SK-N-SH (cell line): ENCODE results near the gene NAXD.

Experiments
- EZH2phosphoT487 ChIP-seq: fragments of 200-600 bp; sonication (generic); IDR thresholded peaks from 2 replicates; pipeline ENCODE4 v1.6.1; 2017; ENCODE audit warnings: low read depth, mixed run types, mild to moderate bottlenecking, antibody characterized with exemption, moderate library complexity, borderline replicate concordance
- GATA2 ChIP-seq: sonication (generic); formaldehyde crosslinking; IDR thresholded peaks from 2 replicates; pipeline ENCODE4 v1.5.0; 2020; ENCODE audit warnings: mild to moderate bottlenecking, missing genetic modification reagents
- MEF2A ChIP-seq: IDR thresholded peaks from 2 replicates; pipeline ENCODE4 v1.4.0; 2012; ENCODE audit warnings: low read depth, borderline replicate concordance
- MXI1 ChIP-seq: IDR thresholded peaks from 2 replicates; pipeline ENCODE4 v1.6.1; 2012; ENCODE audit warnings: mild to moderate bottlenecking, low read depth, low read length, improper control_type of control experiment
- POLR2AphosphoS5 ChIP-seq: IDR thresholded peaks from 2 replicates; pipeline ENCODE4 v1.6.1; 2012; ENCODE audit warnings: low read depth, low read length
- RFX5 ChIP-seq: IDR thresholded peaks from 2 replicates; pipeline ENCODE4 v1.6.1; 2012; ENCODE audit warnings: mild to moderate bottlenecking, improper control_type of control experiment, low read length
- SIN3A ChIP-seq: IDR thresholded peaks from 2 replicates; pipeline ENCODE4 v1.6.1; 2012; ENCODE audit warnings: low read depth, mild to moderate bottlenecking, low read length, moderate library complexity, borderline replicate concordance
- TCF12 ChIP-seq: IDR thresholded peaks from 2 replicates; pipeline ENCODE4 v1.4.0; 2012
- TF ChIP-seq, protein P1 (sequence below): fragments of 200-600 bp; sonication (generic); IDR thresholded peaks from 2 replicates; pipeline ENCODE4 v1.6.1; 2017; ENCODE audit warnings: antibody characterized with exemption, mild to moderate bottlenecking, moderate library complexity
- TF ChIP-seq, protein P2 (sequence below): IDR thresholded peaks from 2 replicates; pipeline ENCODE4 v1.4.0; 2012; ENCODE audit warnings: low read depth
- TF ChIP-seq, protein P3 (sequence below): IDR thresholded peaks from 2 replicates; pipeline ENCODE4 v1.4.0; 2012; ENCODE audit warnings: low read depth, borderline replicate concordance
- TF ChIP-seq, protein P4 (sequence below): IDR thresholded peaks from 2 replicates; pipeline ENCODE4 v1.6.1; 2012; ENCODE audit warnings: mild to moderate bottlenecking, low read depth, low read length, moderate library complexity

DNA sequence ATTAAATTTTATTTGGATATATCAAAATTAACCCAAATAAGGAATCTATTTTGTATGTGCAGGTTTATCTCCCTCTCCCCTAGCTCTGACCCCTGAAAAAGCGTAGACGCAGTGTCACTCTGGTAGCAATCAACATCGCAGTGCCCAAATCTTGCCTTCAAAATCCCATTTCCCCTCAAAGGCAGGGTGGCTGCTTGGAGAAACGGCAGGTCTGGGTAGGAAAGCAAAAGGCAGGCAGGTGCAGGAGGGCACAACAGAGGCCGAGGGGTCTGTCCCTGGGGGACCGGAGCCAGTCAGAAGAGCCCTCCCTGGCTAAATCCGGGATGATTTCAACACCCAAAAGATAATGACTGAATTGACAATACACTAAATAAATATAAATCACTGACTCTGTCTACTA is 41.9 kb downstream of the NAXD start:
- TF ChIP-seq, protein P1, sequence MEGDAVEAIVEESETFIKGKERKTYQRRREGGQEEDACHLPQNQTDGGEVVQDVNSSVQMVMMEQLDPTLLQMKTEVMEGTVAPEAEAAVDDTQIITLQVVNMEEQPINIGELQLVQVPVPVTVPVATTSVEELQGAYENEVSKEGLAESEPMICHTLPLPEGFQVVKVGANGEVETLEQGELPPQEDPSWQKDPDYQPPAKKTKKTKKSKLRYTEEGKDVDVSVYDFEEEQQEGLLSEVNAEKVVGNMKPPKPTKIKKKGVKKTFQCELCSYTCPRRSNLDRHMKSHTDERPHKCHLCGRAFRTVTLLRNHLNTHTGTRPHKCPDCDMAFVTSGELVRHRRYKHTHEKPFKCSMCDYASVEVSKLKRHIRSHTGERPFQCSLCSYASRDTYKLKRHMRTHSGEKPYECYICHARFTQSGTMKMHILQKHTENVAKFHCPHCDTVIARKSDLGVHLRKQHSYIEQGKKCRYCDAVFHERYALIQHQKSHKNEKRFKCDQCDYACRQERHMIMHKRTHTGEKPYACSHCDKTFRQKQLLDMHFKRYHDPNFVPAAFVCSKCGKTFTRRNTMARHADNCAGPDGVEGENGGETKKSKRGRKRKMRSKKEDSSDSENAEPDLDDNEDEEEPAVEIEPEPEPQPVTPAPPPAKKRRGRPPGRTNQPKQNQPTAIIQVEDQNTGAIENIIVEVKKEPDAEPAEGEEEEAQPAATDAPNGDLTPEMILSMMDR: no peak
- TF ChIP-seq, protein P2, sequence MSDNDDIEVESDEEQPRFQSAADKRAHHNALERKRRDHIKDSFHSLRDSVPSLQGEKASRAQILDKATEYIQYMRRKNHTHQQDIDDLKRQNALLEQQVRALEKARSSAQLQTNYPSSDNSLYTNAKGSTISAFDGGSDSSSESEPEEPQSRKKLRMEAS: no peak
- TF ChIP-seq MEF2A (no peak), GATA2 (CRISPR knock-in tag) (no peak), POLR2AphosphoS5 (no peak), SIN3A (no peak), MXI1 (no peak), TCF12 (no peak), RFX5 (no peak), EZH2phosphoT487 (no peak)
- TF ChIP-seq, protein P3, sequence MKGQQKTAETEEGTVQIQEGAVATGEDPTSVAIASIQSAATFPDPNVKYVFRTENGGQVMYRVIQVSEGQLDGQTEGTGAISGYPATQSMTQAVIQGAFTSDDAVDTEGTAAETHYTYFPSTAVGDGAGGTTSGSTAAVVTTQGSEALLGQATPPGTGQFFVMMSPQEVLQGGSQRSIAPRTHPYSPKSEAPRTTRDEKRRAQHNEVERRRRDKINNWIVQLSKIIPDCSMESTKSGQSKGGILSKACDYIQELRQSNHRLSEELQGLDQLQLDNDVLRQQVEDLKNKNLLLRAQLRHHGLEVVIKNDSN: no peak
- TF ChIP-seq, protein P4, sequence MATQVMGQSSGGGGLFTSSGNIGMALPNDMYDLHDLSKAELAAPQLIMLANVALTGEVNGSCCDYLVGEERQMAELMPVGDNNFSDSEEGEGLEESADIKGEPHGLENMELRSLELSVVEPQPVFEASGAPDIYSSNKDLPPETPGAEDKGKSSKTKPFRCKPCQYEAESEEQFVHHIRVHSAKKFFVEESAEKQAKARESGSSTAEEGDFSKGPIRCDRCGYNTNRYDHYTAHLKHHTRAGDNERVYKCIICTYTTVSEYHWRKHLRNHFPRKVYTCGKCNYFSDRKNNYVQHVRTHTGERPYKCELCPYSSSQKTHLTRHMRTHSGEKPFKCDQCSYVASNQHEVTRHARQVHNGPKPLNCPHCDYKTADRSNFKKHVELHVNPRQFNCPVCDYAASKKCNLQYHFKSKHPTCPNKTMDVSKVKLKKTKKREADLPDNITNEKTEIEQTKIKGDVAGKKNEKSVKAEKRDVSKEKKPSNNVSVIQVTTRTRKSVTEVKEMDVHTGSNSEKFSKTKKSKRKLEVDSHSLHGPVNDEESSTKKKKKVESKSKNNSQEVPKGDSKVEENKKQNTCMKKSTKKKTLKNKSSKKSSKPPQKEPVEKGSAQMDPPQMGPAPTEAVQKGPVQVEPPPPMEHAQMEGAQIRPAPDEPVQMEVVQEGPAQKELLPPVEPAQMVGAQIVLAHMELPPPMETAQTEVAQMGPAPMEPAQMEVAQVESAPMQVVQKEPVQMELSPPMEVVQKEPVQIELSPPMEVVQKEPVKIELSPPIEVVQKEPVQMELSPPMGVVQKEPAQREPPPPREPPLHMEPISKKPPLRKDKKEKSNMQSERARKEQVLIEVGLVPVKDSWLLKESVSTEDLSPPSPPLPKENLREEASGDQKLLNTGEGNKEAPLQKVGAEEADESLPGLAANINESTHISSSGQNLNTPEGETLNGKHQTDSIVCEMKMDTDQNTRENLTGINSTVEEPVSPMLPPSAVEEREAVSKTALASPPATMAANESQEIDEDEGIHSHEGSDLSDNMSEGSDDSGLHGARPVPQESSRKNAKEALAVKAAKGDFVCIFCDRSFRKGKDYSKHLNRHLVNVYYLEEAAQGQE: no peak
